ENCODE data around the gene ZBTB20. TPM values are rescaled to one million over a fixed set of nuclear protein-coding genes. Genes with fewer than 3 reads are reported as not detected.

The ZBTB20 gene
- total RNA-seq, 5 donors from 2014 or later (not counting 1 experiment from before 2014, with no cell fraction given), result 43.1 to 80.7 (median 48.4) TPM

GRCh38 chr3:114709102-114709501 is 438.0 kb downstream of the ZBTB20 start:
- Mint-ChIP-seq H3K27me3 (no peaks in the 10 kb centered on the region), H3K9me3 (no peaks in the 10 kb centered on the region)
- CTCF ChIA-PET, result no interaction called here

GRCh38 chr3:114707252-114707860 is 439.7 kb downstream of the ZBTB20 start:
- H3K4me1 Mint-ChIP-seq, result peaks cover 2 to 21% (median 16%) of the 10 kb centered on the region in 3 donors
- H3K27ac ChIP-seq (ENCODE audit: low read length), result no peak overlapping the region
- H3K27me3 ChIP-seq (replicated peaks in 1 of 2; ENCODE audit: control insufficient read depth in 2 of 2, extremely low read depth in 1 of 2, insufficient read depth in 2 of 2, low read length in 1 of 2), result no peaks in the 10 kb centered on the region
- no peaks in the 10 kb centered on the region for H3K9me3 ChIP-seq
- DNase-seq (no peak), ATAC-seq (replicated peaks in 1 of 4) (no peak)
- H3K36me3 Mint-ChIP-seq, result peaks cover 29% of the 10 kb centered on the region
- CTCF ChIA-PET, result no interaction called here
- no peaks in the 10 kb centered on the region for H3K4me1 ChIP-seq (ENCODE audit: control insufficient read depth in 1 of 2, extremely low read depth in 1 of 2, insufficient read depth in 2 of 2, low read length in 2 of 2)
- no peak overlapping the region for H3K27ac Mint-ChIP-seq
- no peak overlapping the region for H3K4me3 ChIP-seq (ENCODE audit: control insufficient read depth in 1 of 2, extremely low read depth in 1 of 2, low read length in 1 of 2)
- H3K4me3 Mint-ChIP-seq, result no peak overlapping the region
- H3K9me3 Mint-ChIP-seq, result no peaks in the 10 kb centered on the region
- peaks cover 0 to 2% of the 10 kb centered on the region in 2 donors for H3K36me3 ChIP-seq (ENCODE audit: control insufficient read depth in 2 of 2, extremely low read depth in 1 of 2, insufficient read depth in 1 of 2, low read length in 1 of 2)
- H3K27me3 Mint-ChIP-seq, result no peaks in the 10 kb centered on the region
- POLR2A ChIA-PET, result no interaction called here
- no CpG with 5 or more reads among the region's 4 CpGs for WGBS (ENCODE audit: insufficient coverage)

More at GRCh38 chr3:114709102-114709501, 438.0 kb downstream of the ZBTB20 start:
- H3K27me3 ChIP-seq (replicated peaks in 1 of 2; ENCODE audit: control insufficient read depth in 2 of 2, extremely low read depth in 1 of 2, insufficient read depth in 2 of 2, low read length in 1 of 2), result no peaks in the 10 kb centered on the region
- WGBS (ENCODE audit: insufficient coverage), result no CpG with 5 or more reads among the region's 1 CpG
- Mint-ChIP-seq H3K27ac (no peak overlapping the region), H3K4me1 (peaks cover 2 to 21% (median 16%) of the 10 kb centered on the region in 3 donors), H3K4me3 (no peak overlapping the region), H3K36me3 (peaks cover 34% of the 10 kb centered on the region)
- no peak overlapping the region for H3K4me3 ChIP-seq (ENCODE audit: control insufficient read depth in 1 of 2, extremely low read depth in 1 of 2, low read length in 1 of 2)
- ATAC-seq (replicated peaks in 1 of 4), result no peak
- H3K27ac ChIP-seq (ENCODE audit: low read length), result no peak overlapping the region
- no peak for DNase-seq
- H3K4me1 ChIP-seq (ENCODE audit: control insufficient read depth in 1 of 2, extremely low read depth in 1 of 2, insufficient read depth in 2 of 2, low read length in 2 of 2), result no peaks in the 10 kb centered on the region
- H3K9me3 ChIP-seq, result no peaks in the 10 kb centered on the region
- H3K36me3 ChIP-seq (ENCODE audit: control insufficient read depth in 2 of 2, extremely low read depth in 1 of 2, insufficient read depth in 1 of 2, low read length in 1 of 2), result peaks cover 0 to 2% of the 10 kb centered on the region in 2 donors
- POLR2A ChIA-PET, result no interaction called here

- CTCF ChIA-PET, result interaction anchor here in 1 of 2 donors (0.5 kb wide), 1 partner anchor 68 kb away, joined by 3 read pairs; no protein-coding TSS in a partner anchor
- peaks cover 0 to 2% of the 10 kb centered on the region in 2 donors for H3K36me3 ChIP-seq (ENCODE audit: control insufficient read depth in 2 of 2, extremely low read depth in 1 of 2, insufficient read depth in 1 of 2, low read length in 1 of 2)
- no peak for ATAC-seq (replicated peaks in 1 of 4)
These were observed 440.4 kb downstream of the ZBTB20 start for GRCh38 chr3:114706591-114707232.

GRCh38 chr3:114700637-114701234 is 446.4 kb downstream of the ZBTB20 start:
- Histone ChIP-seq H3K36me3 (ENCODE audit: control insufficient read depth in 2 of 2, extremely low read depth in 1 of 2, insufficient read depth in 1 of 2, low read length in 1 of 2) (no peaks in the 10 kb centered on the region), H3K27ac (ENCODE audit: low read length) (no peak overlapping the region), H3K27me3 (replicated peaks in 1 of 2; ENCODE audit: control insufficient read depth in 2 of 2, extremely low read depth in 1 of 2, insufficient read depth in 2 of 2, low read length in 1 of 2) (no peaks in the 10 kb centered on the region), H3K9me3 (no peaks in the 10 kb centered on the region), H3K4me1 (ENCODE audit: control insufficient read depth in 1 of 2, extremely low read depth in 1 of 2, insufficient read depth in 2 of 2, low read length in 2 of 2) (no peaks in the 10 kb centered on the region), H3K4me3 (ENCODE audit: control insufficient read depth in 1 of 2, extremely low read depth in 1 of 2, low read length in 1 of 2) (no peak overlapping the region)
- no peak for ATAC-seq (replicated peaks in 1 of 4)
- no CpG with 5 or more reads among the region's 1 CpG for WGBS (ENCODE audit: insufficient coverage)
- Mint-ChIP-seq H3K9me3 (no peaks in the 10 kb centered on the region), H3K4me3 (no peak overlapping the region), H3K27ac (no peak overlapping the region), H3K27me3 (no peaks in the 10 kb centered on the region), H3K36me3 (peaks cover 25% of the 10 kb centered on the region), H3K4me1 (peaks cover 4 to 11% (median 8%) of the 10 kb centered on the region in 3 donors)
- no peak for DNase-seq
- POLR2A ChIA-PET, result interaction anchor here in 1 of 2 donors (0.5 kb wide), 1 partner anchor 14 kb away, joined by 4 read pairs; no protein-coding TSS in a partner anchor
- CTCF ChIA-PET, result no interaction called here

More at GRCh38 chr3:114706591-114707232, 440.4 kb downstream of the ZBTB20 start:
- Mint-ChIP-seq H3K27me3 (no peaks in the 10 kb centered on the region), H3K4me3 (no peak overlapping the region), H3K4me1 (peaks cover 2 to 21% (median 16%) of the 10 kb centered on the region in 3 donors), H3K9me3 (no peaks in the 10 kb centered on the region), H3K27ac (no peak overlapping the region), H3K36me3 (peaks cover 27% of the 10 kb centered on the region)
- Histone ChIP-seq H3K27ac (ENCODE audit: low read length) (no peak overlapping the region), H3K4me3 (ENCODE audit: control insufficient read depth in 1 of 2, extremely low read depth in 1 of 2, low read length in 1 of 2) (no peak overlapping the region), H3K27me3 (replicated peaks in 1 of 2; ENCODE audit: control insufficient read depth in 2 of 2, extremely low read depth in 1 of 2, insufficient read depth in 2 of 2, low read length in 1 of 2) (no peaks in the 10 kb centered on the region), H3K9me3 (no peaks in the 10 kb centered on the region), H3K4me1 (ENCODE audit: control insufficient read depth in 1 of 2, extremely low read depth in 1 of 2, insufficient read depth in 2 of 2, low read length in 2 of 2) (no peaks in the 10 kb centered on the region)
- POLR2A ChIA-PET, result no interaction called here
- no peak for DNase-seq
- no CpG with 5 or more reads among the region's 3 CpGs for WGBS (ENCODE audit: insufficient coverage)

GRCh38 chr3:114698146-114699105 is 448.7 kb downstream of the ZBTB20 start:
- H3K27ac Mint-ChIP-seq, result no peak overlapping the region
- H3K36me3 Mint-ChIP-seq, result peaks cover 25% of the 10 kb centered on the region
- no peaks in the 10 kb centered on the region for H3K27me3 ChIP-seq (replicated peaks in 1 of 2; ENCODE audit: control insufficient read depth in 2 of 2, extremely low read depth in 1 of 2, insufficient read depth in 2 of 2, low read length in 1 of 2)
- no peak overlapping the region for H3K4me3 Mint-ChIP-seq
- H3K27me3 Mint-ChIP-seq, result no peaks in the 10 kb centered on the region
- no peak for DNase-seq
- CTCF ChIA-PET, result no interaction called here
- WGBS (ENCODE audit: insufficient coverage), result 88% methylated on average over 1 of the region's 5 CpGs
- H3K4me1 Mint-ChIP-seq, result peaks cover 4 to 10% (median 7%) of the 10 kb centered on the region in 3 donors
- no peaks in the 10 kb centered on the region for H3K9me3 ChIP-seq
- no peak overlapping the region for H3K4me3 ChIP-seq (ENCODE audit: control insufficient read depth in 1 of 2, extremely low read depth in 1 of 2, low read length in 1 of 2)
- H3K4me1 ChIP-seq (ENCODE audit: control insufficient read depth in 1 of 2, extremely low read depth in 1 of 2, insufficient read depth in 2 of 2, low read length in 2 of 2), result no peaks in the 10 kb centered on the region
- no peaks in the 10 kb centered on the region for H3K36me3 ChIP-seq (ENCODE audit: control insufficient read depth in 2 of 2, extremely low read depth in 1 of 2, insufficient read depth in 1 of 2, low read length in 1 of 2)
- H3K27ac ChIP-seq (ENCODE audit: low read length), result no peak overlapping the region
- ATAC-seq (replicated peaks in 1 of 4), result no peak
- POLR2A ChIA-PET, result no interaction called here
- H3K9me3 Mint-ChIP-seq, result no peaks in the 10 kb centered on the region

GRCh38 chr3:114697401-114697800 is 449.7 kb downstream of the ZBTB20 start:
- Mint-ChIP-seq H3K36me3 (peaks cover 34% of the 10 kb centered on the region), H3K27me3 (no peaks in the 10 kb centered on the region), H3K27ac (no peak overlapping the region), H3K9me3 (no peaks in the 10 kb centered on the region), H3K4me1 (peaks cover 10 to 17% (median 17%) of the 10 kb centered on the region in 3 donors), H3K4me3 (no peak overlapping the region)
- Histone ChIP-seq H3K9me3 (no peaks in the 10 kb centered on the region), H3K36me3 (ENCODE audit: control insufficient read depth in 2 of 2, extremely low read depth in 1 of 2, insufficient read depth in 1 of 2, low read length in 1 of 2) (no peaks in the 10 kb centered on the region), H3K27ac (ENCODE audit: low read length) (no peak overlapping the region), H3K27me3 (replicated peaks in 1 of 2; ENCODE audit: control insufficient read depth in 2 of 2, extremely low read depth in 1 of 2, insufficient read depth in 2 of 2, low read length in 1 of 2) (no peaks in the 10 kb centered on the region), H3K4me1 (ENCODE audit: control insufficient read depth in 1 of 2, extremely low read depth in 1 of 2, insufficient read depth in 2 of 2, low read length in 2 of 2) (no peaks in the 10 kb centered on the region), H3K4me3 (ENCODE audit: control insufficient read depth in 1 of 2, extremely low read depth in 1 of 2, low read length in 1 of 2) (no peak overlapping the region)
- WGBS (ENCODE audit: insufficient coverage), result no CpG with 5 or more reads among the region's 4 CpGs
- CTCF ChIA-PET, result interaction anchor here in 1 of 2 donors (0.6 kb wide), 1 partner anchor 248 kb away, joined by 3 read pairs; no protein-coding TSS in a partner anchor
- POLR2A ChIA-PET, result interaction anchor here in 1 of 2 donors (0.6 kb wide), 2 partner anchors 97 to 654 kb away, joined by 3 to 4 read pairs; no protein-coding TSS in a partner anchor
- ATAC-seq (replicated peaks in 1 of 4) (no peak), DNase-seq (no peak)

Measured in T-cell (primary cell).